ENCODE measurements around the gene GPA33.

DNA sequence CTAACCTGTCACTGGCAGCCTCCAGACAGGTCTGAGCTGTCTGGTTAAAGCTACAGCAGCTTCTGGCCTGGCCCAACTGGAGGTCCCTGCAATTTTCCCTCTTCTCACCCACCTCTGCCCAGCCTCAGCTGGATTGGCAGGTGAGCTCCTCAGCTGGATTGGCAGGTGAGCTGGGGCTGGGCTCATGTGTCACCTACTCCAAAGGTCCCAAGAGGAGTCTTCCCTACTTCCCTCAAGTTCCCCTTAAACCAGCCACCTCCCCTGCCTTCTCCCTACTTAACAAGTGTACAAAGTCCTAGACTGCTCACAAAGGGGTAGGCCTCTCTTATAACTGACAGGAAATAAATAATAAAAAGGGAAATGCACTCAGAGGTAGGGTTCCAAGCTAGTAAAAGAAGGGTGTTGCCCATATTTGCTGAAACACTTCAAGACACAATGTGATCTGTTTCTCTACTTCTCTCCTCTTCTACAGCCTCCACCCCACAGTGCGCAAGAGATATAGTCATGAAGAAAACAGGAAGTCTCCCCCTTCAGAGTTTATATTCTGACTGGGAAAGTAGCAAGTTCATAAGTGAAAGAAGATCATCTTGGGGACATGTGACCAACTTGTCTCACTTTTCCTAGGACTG lies at the start of gene GPA33:
- TF ChIP-seq, protein P1, sequence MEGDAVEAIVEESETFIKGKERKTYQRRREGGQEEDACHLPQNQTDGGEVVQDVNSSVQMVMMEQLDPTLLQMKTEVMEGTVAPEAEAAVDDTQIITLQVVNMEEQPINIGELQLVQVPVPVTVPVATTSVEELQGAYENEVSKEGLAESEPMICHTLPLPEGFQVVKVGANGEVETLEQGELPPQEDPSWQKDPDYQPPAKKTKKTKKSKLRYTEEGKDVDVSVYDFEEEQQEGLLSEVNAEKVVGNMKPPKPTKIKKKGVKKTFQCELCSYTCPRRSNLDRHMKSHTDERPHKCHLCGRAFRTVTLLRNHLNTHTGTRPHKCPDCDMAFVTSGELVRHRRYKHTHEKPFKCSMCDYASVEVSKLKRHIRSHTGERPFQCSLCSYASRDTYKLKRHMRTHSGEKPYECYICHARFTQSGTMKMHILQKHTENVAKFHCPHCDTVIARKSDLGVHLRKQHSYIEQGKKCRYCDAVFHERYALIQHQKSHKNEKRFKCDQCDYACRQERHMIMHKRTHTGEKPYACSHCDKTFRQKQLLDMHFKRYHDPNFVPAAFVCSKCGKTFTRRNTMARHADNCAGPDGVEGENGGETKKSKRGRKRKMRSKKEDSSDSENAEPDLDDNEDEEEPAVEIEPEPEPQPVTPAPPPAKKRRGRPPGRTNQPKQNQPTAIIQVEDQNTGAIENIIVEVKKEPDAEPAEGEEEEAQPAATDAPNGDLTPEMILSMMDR (IDR thresholded peaks at IDR 0.05; ENCODE audit: low read depth, low read length): no peak
- no peak for TF ChIP-seq EZH2phosphoT487 (IDR thresholded peaks at IDR 0.05; ENCODE audit: low read depth)

Measured in OCI-LY3 (cell line).